H1 (cell line): ENCODE results near the gene WDR90.

ENCODE experiments used
- CREB1 ChIP-seq: IDR thresholded peaks from 2 replicates; pipeline ENCODE4 v1.6.1; 2012; ENCODE audit warnings: inconsistent platforms
- GTF2F1 ChIP-seq: IDR thresholded peaks from 2 replicates; pipeline ENCODE4 v1.6.1; 2012; ENCODE audit warnings: low read depth, low read length, improper control_type of control experiment, borderline replicate concordance
- RXRA ChIP-seq: IDR thresholded peaks from 2 replicates; pipeline ENCODE4 v1.6.1; 2011; ENCODE audit warnings: low read depth, mild to moderate bottlenecking, low read length, moderate library complexity; ENCODE audit not compliant: insufficient read depth
- ZNF274 ChIP-seq: IDR thresholded peaks from 2 replicates; pipeline ENCODE4 v1.7.0; 2012; ENCODE audit warnings: low read length, borderline replicate concordance; ENCODE audit errors: extremely low read depth
- TF ChIP-seq, protein P1 (sequence below), 3 experiments: IDR thresholded peaks; 1 replicate in 2 of 3; 2 replicates in 1 of 3; pipeline versions ENCODE4 v1.5.1 to v1.6.1; 2011; ENCODE audit warnings: low read length in 3 of 3, mild to moderate bottlenecking in 3 of 3, inconsistent platforms in 2 of 3, low read depth in 1 of 3, moderate library complexity in 1 of 3; ENCODE audit not compliant: insufficient read depth in 1 of 3; ENCODE audit errors: control extremely low read depth in 1 of 3

DNA sequence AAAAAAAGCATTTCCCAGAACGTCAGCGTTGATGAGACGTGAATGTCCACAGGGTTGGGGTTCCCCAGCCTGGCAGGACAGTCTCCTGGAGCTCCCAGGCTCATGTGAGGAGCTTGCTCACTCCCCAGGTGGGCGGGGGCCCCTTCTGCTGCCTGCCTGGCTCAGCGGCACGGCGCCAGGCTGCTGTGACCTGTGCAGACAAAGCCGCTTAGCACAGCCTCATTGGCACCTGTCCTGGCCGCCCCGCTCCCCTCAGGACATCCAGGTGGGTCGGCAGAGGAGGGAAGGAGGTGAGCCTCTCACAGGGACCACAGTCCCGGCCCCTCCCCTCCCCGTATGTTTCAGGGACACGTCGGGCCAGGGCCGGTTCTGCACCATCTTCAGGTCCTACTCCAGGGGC is 31.3 kb upstream of the WDR90 start:
- TF ChIP-seq RXRA (no peak), ZNF274 (no peak), CREB1 (no peak), GTF2F1 (no peak)
- TF ChIP-seq, protein P1, sequence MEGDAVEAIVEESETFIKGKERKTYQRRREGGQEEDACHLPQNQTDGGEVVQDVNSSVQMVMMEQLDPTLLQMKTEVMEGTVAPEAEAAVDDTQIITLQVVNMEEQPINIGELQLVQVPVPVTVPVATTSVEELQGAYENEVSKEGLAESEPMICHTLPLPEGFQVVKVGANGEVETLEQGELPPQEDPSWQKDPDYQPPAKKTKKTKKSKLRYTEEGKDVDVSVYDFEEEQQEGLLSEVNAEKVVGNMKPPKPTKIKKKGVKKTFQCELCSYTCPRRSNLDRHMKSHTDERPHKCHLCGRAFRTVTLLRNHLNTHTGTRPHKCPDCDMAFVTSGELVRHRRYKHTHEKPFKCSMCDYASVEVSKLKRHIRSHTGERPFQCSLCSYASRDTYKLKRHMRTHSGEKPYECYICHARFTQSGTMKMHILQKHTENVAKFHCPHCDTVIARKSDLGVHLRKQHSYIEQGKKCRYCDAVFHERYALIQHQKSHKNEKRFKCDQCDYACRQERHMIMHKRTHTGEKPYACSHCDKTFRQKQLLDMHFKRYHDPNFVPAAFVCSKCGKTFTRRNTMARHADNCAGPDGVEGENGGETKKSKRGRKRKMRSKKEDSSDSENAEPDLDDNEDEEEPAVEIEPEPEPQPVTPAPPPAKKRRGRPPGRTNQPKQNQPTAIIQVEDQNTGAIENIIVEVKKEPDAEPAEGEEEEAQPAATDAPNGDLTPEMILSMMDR (IDR thresholded peaks at IDR 0.05; ENCODE audit: control extremely low read depth in 1 of 3, insufficient read depth in 1 of 3, low read depth in 1 of 3, low read length in 3 of 3): no peak
